IMR-90 (cell line): Measurements from ENCODE around the gene LRRC8E. TPM values are rescaled to one million over a fixed set of nuclear protein-coding genes. Genes with fewer than 3 reads are reported as not detected.

Experiments used
- ATAC-seq: fragments of 200-7000 bp; cut with Tn5 transposase; 2 replicates; pipeline ENCODE4 v1.9.1; 2020; ENCODE audit warnings: low read depth, mild to moderate bottlenecking, moderate library complexity
- BruUV-seq: library from RNA; stranded (reverse); fragments of 400-500 nt; replicated peaks from 2 replicates; lab custom pipeline; 2021; lab: Mats Ljungman, UMichigan
- CTCF ChIA-PET: fragments of 300-600 bp; formaldehyde crosslinking; extraction: SDS; loops from one replicate; lab custom pipeline; 2021; ENCODE audit warnings: antibody characterized with exemption; lab: Yijun Ruan, JAX
- POLR2A ChIA-PET: fragments of 300-600 bp; sonication (Branson Sonifier 250); formaldehyde crosslinking; loops from one replicate; lab custom pipeline; 2022; ENCODE audit warnings: antibody characterized with exemption; ENCODE audit not compliant: unreplicated experiment; lab: Charles Lee
- DNase-seq: peaks from one replicate; pipeline ENCODE4 v3.0.0; 2013
- H2AFZ ChIP-seq: replicated peaks from 2 replicates; pipeline ENCODE3; 2013; ENCODE audit warnings: low read length, mild to moderate bottlenecking; ENCODE audit not compliant: poor library complexity
- H2AK5ac ChIP-seq: 2 replicates; pipeline ENCODE4 v1.6.1; 2013; ENCODE audit warnings: low read depth, low read length, inconsistent platforms
- H2AK9ac ChIP-seq: replicated peaks from 2 replicates; pipeline ENCODE3; 2013; ENCODE audit warnings: mild to moderate bottlenecking, low read depth, low read length, moderate library complexity; ENCODE audit not compliant: poor library complexity
- H2BK120ac ChIP-seq: 2 replicates; pipeline ENCODE4 v1.6.1; 2013; ENCODE audit warnings: low read depth, low read length, inconsistent platforms
- H2BK15ac ChIP-seq: 3 replicates; pipeline ENCODE4 v1.6.1; 2013; ENCODE audit warnings: low read depth, low read length, inconsistent platforms
- H2BK20ac ChIP-seq: 2 replicates; pipeline ENCODE4 v1.6.1; 2013; ENCODE audit warnings: low read depth, mild to moderate bottlenecking, inconsistent platforms, low read length, moderate library complexity
- H2BK5ac ChIP-seq: 2 replicates; pipeline ENCODE4 v1.6.1; 2013; ENCODE audit warnings: mild to moderate bottlenecking, low read depth, low read length, inconsistent platforms; ENCODE audit not compliant: poor library complexity, severe bottlenecking
- H3K14ac ChIP-seq: replicated peaks from 2 replicates; pipeline ENCODE4 v1.6.1; 2013; ENCODE audit warnings: low read depth, low read length, inconsistent platforms
- H3K18ac ChIP-seq: 2 replicates; pipeline ENCODE4 v1.6.1; 2013; ENCODE audit warnings: low read depth, low read length, control low read depth
- H3K23ac ChIP-seq: 2 replicates; pipeline ENCODE4 v1.6.1; 2013; ENCODE audit warnings: low read depth, low read length, inconsistent platforms
- H3K27ac ChIP-seq: 2 replicates; pipeline ENCODE4 v1.5.1; 2013; ENCODE audit warnings: mild to moderate bottlenecking, control low read depth, low read length; ENCODE audit not compliant: insufficient read depth
- H3K27me3 ChIP-seq: 2 replicates; pipeline ENCODE4 v1.6.1; 2013; ENCODE audit warnings: low read length; ENCODE audit not compliant: control insufficient read depth, insufficient read depth
- H3K36me3 ChIP-seq: 2 replicates; pipeline ENCODE4 v1.6.1; 2013; ENCODE audit warnings: low read length, mixed read lengths; ENCODE audit not compliant: control insufficient read depth, insufficient read depth
- H3K4ac ChIP-seq: 2 replicates; pipeline ENCODE4 v1.6.1; 2013; ENCODE audit warnings: low read depth, low read length, inconsistent platforms
- H3K4me1 ChIP-seq: 2 replicates; pipeline ENCODE4 v1.6.1; 2013; ENCODE audit warnings: low read length, mixed read lengths; ENCODE audit not compliant: control insufficient read depth, insufficient read depth
- H3K4me2 ChIP-seq: 2 replicates; pipeline ENCODE4 v1.6.1; 2013; ENCODE audit warnings: low read depth, mild to moderate bottlenecking, control low read depth, low read length, moderate library complexity
- H3K4me3 ChIP-seq: 2 replicates; pipeline ENCODE4 v1.5.1; 2013; ENCODE audit warnings: low read depth, mild to moderate bottlenecking, control low read depth, low read length, moderate library complexity; ENCODE audit not compliant: insufficient read depth
- H3K56ac ChIP-seq: 2 replicates; pipeline ENCODE4 v1.6.1; 2013; ENCODE audit warnings: low read length, inconsistent platforms; ENCODE audit not compliant: insufficient read depth; ENCODE audit errors: extremely low read depth
- H3K79me1 ChIP-seq, 2 experiments: 2 replicates each; pipeline ENCODE4 v1.6.1; 2013; ENCODE audit warnings: low read length in 2 of 2, inconsistent platforms in 1 of 2, low read depth in 1 of 2
- H3K9ac ChIP-seq: 2 replicates; pipeline ENCODE4 v1.6.1; 2013; ENCODE audit warnings: low read depth, low read length, control low read depth
- H3K9me1 ChIP-seq: 2 replicates; pipeline ENCODE4 v1.6.1; 2013; ENCODE audit warnings: low read length, inconsistent platforms; ENCODE audit not compliant: insufficient read depth
- H3K9me3 ChIP-seq: 2 replicates; pipeline ENCODE4 v1.6.1; 2013; ENCODE audit warnings: low read length; ENCODE audit not compliant: control insufficient read depth, insufficient read depth
- H4K20me1 ChIP-seq: 2 replicates; pipeline ENCODE4 v1.6.1; 2013; ENCODE audit warnings: low read length, inconsistent platforms; ENCODE audit not compliant: insufficient read depth
- H4K5ac ChIP-seq: 2 replicates; pipeline ENCODE4 v1.6.1; 2013; ENCODE audit warnings: mild to moderate bottlenecking, low read depth, low read length, control low read depth
- H4K8ac ChIP-seq, 2 experiments: 2 replicates each; pipeline ENCODE4 v1.6.1; 2013; ENCODE audit warnings: low read depth in 2 of 2, low read length in 2 of 2, control low read depth in 1 of 2, inconsistent platforms in 1 of 2
- H4K91ac ChIP-seq: 2 replicates; pipeline ENCODE4 v1.6.1; 2013; ENCODE audit warnings: low read depth, low read length, inconsistent platforms; ENCODE audit not compliant: insufficient read depth
- BHLHE40 ChIP-seq: fragments of 150-350 bp; IDR thresholded peaks from 2 replicates; pipeline ENCODE4 v1.6.1; 2016; ENCODE audit warnings: mild to moderate bottlenecking, low read depth, low read length
- CEBPB ChIP-seq: IDR thresholded peaks from 2 replicates; pipeline ENCODE4 v1.6.1; 2012; ENCODE audit warnings: low read depth, low read length, improper control_type of control experiment
- CHD1 ChIP-seq: IDR thresholded peaks from 2 replicates; pipeline ENCODE4 v1.6.1; 2012; ENCODE audit warnings: low read depth, low read length, improper control_type of control experiment
- FOS ChIP-seq: fragments of 150-350 bp; IDR thresholded peaks from 2 replicates; pipeline ENCODE4 v1.6.1; 2016; ENCODE audit warnings: low read depth, low read length
- MAFK ChIP-seq: IDR thresholded peaks from 2 replicates; pipeline ENCODE4 v1.6.1; 2012; ENCODE audit warnings: low read depth, low read length, improper control_type of control experiment
- MXI1 ChIP-seq: IDR thresholded peaks from 2 replicates; pipeline ENCODE4 v1.6.1; 2012; ENCODE audit warnings: low read depth, mild to moderate bottlenecking, low read length, moderate library complexity, borderline replicate concordance
- NFE2L2 ChIP-seq: fragments of 150-350 bp; IDR thresholded peaks from 2 replicates; pipeline ENCODE4 v1.6.1; 2016; ENCODE audit warnings: low read depth, mild to moderate bottlenecking, low read length
- POLR2A ChIP-seq: IDR thresholded peaks from 2 replicates; pipeline ENCODE4 v1.6.1; 2012; ENCODE audit warnings: mild to moderate bottlenecking, low read depth, low read length
- RAD21 ChIP-seq: IDR thresholded peaks from 2 replicates; pipeline ENCODE4 v1.6.1; 2012; ENCODE audit warnings: low read length, improper control_type of control experiment
- RCOR1 ChIP-seq: IDR thresholded peaks from 2 replicates; pipeline ENCODE4 v1.6.1; 2012; ENCODE audit warnings: mild to moderate bottlenecking, low read length, improper control_type of control experiment; ENCODE audit not compliant: insufficient replicate concordance
- RFX5 ChIP-seq: IDR thresholded peaks from 2 replicates; pipeline ENCODE4 v1.8.0; 2012; ENCODE audit warnings: low read depth, mild to moderate bottlenecking, low read length, moderate library complexity
- SMC3 ChIP-seq: fragments of 150-350 bp; IDR thresholded peaks from 2 replicates; pipeline ENCODE4 v1.6.1; 2016; ENCODE audit warnings: low read depth, mild to moderate bottlenecking, antibody characterized with exemption, low read length, moderate library complexity
- WGBS, 2 experiments: methylation state at CpG; one replicate each; pipeline versions ENCODE4 v1.1.5 to v1.1.7; 2013; ENCODE audit warnings: missing lambda C conversion rate in 2 of 2; ENCODE audit not compliant: insufficient read length in 1 of 2; ENCODE audit errors: extremely low coverage in 2 of 2; 5-methylcytosine and 5-hydroxymethylcytosine counted together
- dilution Hi-C: fragments of 300-500 bp; cut with HindIII; formaldehyde crosslinking; loops from one replicate; pipeline ENCODE4 v1.14.3; 2018; ENCODE audit warnings: low sequenced_read_pairs; ENCODE audit not compliant: unreplicated experiment
- in situ Hi-C: fragments of 300-500 bp; cut with MboI; formaldehyde crosslinking; loops from 3 replicates; pipeline ENCODE4 v1.14.3; 2019; ENCODE audit warnings: low sequenced_read_pairs, inconsistent platforms, mixed read lengths
- intact Hi-C: fragments of 100-400 bp; cut with micrococcal nuclease; formaldehyde crosslinking; loops from 2 replicates; pipeline ENCODE4 v1.10.0; 2022
- polyA plus RNA-seq, 3 experiments: library from polyadenylated mRNA; depleted of rRNA; stranded (reverse); fragments of >200 nt; gene quantifications; 2 replicates each; pipeline ENCODE4 v1.2.3, GENCODE V29; 2012; ENCODE audit warnings: low replicate concordance in 1 of 3
- total RNA-seq: library from RNA; depleted of rRNA; stranded (reverse); fragments of >200 nt; gene quantifications from 2 replicates; pipeline ENCODE4 v1.2.3, GENCODE V29; 2012
- TF ChIP-seq, protein P1 (sequence below): conservative IDR thresholded peaks from 2 replicates; pipeline ENCODE4 v1.5.1; 2012; ENCODE audit warnings: mild to moderate bottlenecking, low read depth, low read length, improper control_type of control experiment
- TF ChIP-seq, protein P2 (sequence below): fragments of 150-350 bp; IDR thresholded peaks from 2 replicates; pipeline ENCODE4 v1.6.1; 2016; ENCODE audit warnings: low read depth, mild to moderate bottlenecking, low read length, moderate library complexity, borderline replicate concordance
- TF ChIP-seq, protein P3 (sequence below): fragments of 150-350 bp; IDR thresholded peaks from 2 replicates; pipeline ENCODE4 v1.6.1; 2017; ENCODE audit warnings: mild to moderate bottlenecking, antibody characterized with exemption, low read length, low read depth

Gene LRRC8E
- total and polyA plus RNA-seq, 2 of the 4 experiments (the other 2 are of a cell fraction) = 6.4 to 7.2 TPM

DNA sequence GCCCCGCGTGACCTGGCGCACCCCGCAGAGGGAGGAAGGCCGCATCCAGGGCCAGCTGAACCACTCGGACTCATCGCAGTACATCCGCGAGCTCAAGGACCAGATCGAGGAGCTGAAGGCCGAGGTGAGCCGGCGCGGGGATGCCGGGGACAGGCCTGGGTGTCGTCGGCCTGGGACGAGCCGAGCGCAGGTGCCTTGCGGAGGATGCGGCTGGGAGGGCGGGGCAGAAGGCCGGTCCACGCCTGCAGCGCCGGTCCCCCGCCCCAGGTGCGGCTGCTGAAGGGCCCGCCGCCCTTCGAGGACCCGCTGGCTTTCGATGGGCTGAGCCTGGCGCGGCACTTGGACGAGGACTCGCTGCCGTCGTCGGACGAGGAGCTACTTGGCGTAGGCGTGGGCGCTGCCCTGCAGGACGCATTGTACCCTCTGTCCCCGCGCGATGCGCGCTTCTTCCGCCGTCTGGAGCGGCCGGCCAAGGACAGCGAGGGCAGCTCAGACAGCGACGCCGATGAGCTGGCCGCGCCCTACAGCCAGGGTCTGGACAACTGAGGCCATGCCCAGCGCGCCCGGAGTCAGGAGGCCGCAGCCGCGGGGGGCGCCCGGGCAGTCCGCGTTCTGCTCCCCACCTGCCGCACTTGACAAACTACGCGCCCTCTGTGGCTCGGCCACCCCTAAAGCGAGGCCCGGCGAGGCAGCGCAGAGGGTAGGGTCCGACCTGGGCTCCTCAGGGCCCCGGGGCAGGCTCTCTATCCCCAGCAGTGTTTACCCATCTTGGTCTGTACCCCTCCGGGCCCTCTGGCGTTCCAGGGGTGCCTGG is 24.9 kb upstream of the LRRC8E start:
- Histone ChIP-seq H3K36me3 (peaks cover under 1% of the 10 kb centered on the region; the same call in 1 of the 2 replicates), H2AK5ac (no peak overlapping the region), H2BK120ac (no peak overlapping the region), H3K27me3 (peaks cover 6% of the 10 kb centered on the region; the same call in 1 of the 2 replicates), H3K9ac (no peak overlapping the region), H3K4me1 (peaks cover 4% of the 10 kb centered on the region), H3K4me3 (no peak overlapping the region), H4K5ac (no peak overlapping the region), H3K14ac (no peak overlapping the region), H2BK5ac (no peak overlapping the region), H2AFZ (peak overlapping the region; percentile 70), H3K18ac (no peak overlapping the region), H3K27ac (no peak overlapping the region), H4K91ac (no peak overlapping the region), H4K8ac (no peak overlapping the region), H2BK15ac (no peak overlapping the region), H3K4ac (no peak overlapping the region), H3K23ac (no peak overlapping the region), H3K79me1 (no peaks in the 10 kb centered on the region), H3K4me2 (no peak overlapping the region), H4K20me1 (0 out of 2 replicates have a peak, but pooled peaks cover 7% of the 10 kb centered on the region), H3K9me1 (no peaks in the 10 kb centered on the region), H3K56ac (no peak overlapping the region), H3K9me3 (no peaks in the 10 kb centered on the region), H2AK9ac (peak overlapping the region; percentile 42), H2BK20ac (no peak overlapping the region)
- POLR2A ChIA-PET = no interaction called here
- no TSS peak for BruUV-seq
- CTCF ChIA-PET = interaction anchor here (0.5 to 0.9 kb wide), 2 partner anchors 11 to 207 kb away, joined by 3 to 7 read pairs; no protein-coding TSS in a partner anchor
- DNase-seq = no peak
- ATAC-seq = peak; percentile 6; the same call in 1 of the 2 replicates
- intact Hi-C loops (no loop called here), in situ Hi-C loops (no loop called here), dilution Hi-C loops (no loop called here)
- 63% methylated on average over 69 of the region's 83 CpGs; no CpG with 5 or more reads in 1 of the 2 experiments for whole genome bisulfite sequencing, 2 experiments
- TF ChIP-seq CHD1 (no peak), MAFK (no peak), BHLHE40 (no peak), FOS (no peak), CEBPB (no peak), MXI1 (no peak), POLR2A (no peak), RFX5 (no peak), NFE2L2 (no peak), SMC3 (no peak), RCOR1 (no peak), RAD21 (no peak)
- TF ChIP-seq, protein P1, sequence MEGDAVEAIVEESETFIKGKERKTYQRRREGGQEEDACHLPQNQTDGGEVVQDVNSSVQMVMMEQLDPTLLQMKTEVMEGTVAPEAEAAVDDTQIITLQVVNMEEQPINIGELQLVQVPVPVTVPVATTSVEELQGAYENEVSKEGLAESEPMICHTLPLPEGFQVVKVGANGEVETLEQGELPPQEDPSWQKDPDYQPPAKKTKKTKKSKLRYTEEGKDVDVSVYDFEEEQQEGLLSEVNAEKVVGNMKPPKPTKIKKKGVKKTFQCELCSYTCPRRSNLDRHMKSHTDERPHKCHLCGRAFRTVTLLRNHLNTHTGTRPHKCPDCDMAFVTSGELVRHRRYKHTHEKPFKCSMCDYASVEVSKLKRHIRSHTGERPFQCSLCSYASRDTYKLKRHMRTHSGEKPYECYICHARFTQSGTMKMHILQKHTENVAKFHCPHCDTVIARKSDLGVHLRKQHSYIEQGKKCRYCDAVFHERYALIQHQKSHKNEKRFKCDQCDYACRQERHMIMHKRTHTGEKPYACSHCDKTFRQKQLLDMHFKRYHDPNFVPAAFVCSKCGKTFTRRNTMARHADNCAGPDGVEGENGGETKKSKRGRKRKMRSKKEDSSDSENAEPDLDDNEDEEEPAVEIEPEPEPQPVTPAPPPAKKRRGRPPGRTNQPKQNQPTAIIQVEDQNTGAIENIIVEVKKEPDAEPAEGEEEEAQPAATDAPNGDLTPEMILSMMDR = no peak
- TF ChIP-seq, protein P2, sequence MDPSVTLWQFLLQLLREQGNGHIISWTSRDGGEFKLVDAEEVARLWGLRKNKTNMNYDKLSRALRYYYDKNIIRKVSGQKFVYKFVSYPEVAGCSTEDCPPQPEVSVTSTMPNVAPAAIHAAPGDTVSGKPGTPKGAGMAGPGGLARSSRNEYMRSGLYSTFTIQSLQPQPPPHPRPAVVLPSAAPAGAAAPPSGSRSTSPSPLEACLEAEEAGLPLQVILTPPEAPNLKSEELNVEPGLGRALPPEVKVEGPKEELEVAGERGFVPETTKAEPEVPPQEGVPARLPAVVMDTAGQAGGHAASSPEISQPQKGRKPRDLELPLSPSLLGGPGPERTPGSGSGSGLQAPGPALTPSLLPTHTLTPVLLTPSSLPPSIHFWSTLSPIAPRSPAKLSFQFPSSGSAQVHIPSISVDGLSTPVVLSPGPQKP = no peak
- TF ChIP-seq, protein P3, sequence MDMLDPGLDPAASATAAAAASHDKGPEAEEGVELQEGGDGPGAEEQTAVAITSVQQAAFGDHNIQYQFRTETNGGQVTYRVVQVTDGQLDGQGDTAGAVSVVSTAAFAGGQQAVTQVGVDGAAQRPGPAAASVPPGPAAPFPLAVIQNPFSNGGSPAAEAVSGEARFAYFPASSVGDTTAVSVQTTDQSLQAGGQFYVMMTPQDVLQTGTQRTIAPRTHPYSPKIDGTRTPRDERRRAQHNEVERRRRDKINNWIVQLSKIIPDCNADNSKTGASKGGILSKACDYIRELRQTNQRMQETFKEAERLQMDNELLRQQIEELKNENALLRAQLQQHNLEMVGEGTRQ = no peak
